GM12873 (cell line): Measurements from ENCODE around the gene PTPA.

Source experiments
- TF ChIP-seq, protein P1 (sequence below): IDR thresholded peaks from 2 replicates; pipeline ENCODE4 v1.5.1; 2012; ENCODE audit warnings: low read depth, mild to moderate bottlenecking, moderate library complexity, low read length, control low read depth; ENCODE audit not compliant: insufficient read depth; ENCODE audit errors: missing control alignments

The PTPA gene

DNA sequence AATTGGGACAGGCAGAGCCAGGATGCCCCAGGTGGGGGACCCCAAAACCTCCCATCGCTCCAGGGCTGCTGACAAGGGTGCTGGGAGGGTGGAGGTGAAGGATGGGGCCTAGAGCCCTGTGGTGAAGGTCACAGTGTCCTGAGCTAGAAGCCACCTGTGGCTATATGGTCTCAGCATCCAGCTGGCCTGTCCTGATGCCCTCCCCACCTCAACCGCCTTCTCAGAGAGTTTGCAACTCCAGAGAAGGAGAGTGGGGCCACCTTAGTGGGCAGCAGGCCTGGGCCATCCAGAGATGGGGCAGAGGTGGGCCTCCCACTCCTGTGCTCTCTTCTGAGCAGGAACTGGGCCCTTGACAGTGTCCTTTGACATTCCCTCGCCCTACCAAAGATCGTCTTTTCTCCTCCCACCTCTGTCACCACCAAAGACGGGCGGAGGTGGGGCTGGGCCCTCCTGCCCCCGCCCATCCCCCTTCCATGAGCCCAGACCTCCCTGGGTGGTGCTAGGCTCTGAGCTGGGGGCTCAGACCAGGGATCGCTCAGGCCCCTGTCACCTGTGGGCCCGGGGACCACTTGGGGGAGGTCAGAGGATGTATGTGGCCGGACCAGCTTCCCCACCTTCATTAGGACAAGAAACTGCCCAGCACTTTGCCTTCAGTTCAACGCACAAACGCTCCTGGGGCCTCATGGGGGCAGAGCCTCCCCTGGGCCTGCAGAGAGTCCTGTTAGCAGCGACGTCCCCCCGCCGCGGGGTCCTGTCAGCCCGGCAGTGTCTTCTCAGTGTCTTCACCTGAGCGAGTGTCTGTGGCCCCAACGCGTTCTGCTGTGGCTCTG, 40.3 kb upstream of the PTPA start:
- TF ChIP-seq, protein P1, sequence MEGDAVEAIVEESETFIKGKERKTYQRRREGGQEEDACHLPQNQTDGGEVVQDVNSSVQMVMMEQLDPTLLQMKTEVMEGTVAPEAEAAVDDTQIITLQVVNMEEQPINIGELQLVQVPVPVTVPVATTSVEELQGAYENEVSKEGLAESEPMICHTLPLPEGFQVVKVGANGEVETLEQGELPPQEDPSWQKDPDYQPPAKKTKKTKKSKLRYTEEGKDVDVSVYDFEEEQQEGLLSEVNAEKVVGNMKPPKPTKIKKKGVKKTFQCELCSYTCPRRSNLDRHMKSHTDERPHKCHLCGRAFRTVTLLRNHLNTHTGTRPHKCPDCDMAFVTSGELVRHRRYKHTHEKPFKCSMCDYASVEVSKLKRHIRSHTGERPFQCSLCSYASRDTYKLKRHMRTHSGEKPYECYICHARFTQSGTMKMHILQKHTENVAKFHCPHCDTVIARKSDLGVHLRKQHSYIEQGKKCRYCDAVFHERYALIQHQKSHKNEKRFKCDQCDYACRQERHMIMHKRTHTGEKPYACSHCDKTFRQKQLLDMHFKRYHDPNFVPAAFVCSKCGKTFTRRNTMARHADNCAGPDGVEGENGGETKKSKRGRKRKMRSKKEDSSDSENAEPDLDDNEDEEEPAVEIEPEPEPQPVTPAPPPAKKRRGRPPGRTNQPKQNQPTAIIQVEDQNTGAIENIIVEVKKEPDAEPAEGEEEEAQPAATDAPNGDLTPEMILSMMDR: no peak

DNA sequence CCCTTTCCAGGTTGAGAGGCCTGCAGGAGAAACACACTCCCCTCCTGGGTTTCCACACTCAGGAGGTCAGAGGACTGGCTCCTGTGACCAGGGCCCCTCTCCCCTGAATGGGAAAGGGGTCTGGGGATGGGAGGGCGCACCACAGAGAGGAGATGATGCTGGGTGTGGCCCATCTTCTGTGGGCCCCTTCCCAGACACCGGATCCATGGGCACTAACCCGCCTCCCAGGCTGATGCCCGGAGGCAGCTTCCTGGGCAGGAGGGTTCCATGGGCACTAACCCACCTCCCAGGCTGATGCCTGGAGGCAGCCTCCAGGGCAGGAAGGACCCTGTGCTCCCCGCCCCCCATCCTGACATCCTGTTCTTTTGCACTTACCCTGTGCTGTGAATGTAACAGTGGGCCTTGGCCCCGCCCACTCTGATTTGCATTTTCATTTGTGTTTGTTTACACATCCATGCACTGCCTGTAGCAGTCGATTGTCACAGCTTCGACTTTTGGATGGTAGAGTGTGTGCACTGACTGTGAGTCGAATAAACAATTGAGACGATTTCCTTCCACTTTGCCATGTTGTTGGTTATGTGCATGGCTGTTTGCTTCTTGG, 39.6 kb upstream of the PTPA start:
- TF ChIP-seq, protein P1: no peak

DNA sequence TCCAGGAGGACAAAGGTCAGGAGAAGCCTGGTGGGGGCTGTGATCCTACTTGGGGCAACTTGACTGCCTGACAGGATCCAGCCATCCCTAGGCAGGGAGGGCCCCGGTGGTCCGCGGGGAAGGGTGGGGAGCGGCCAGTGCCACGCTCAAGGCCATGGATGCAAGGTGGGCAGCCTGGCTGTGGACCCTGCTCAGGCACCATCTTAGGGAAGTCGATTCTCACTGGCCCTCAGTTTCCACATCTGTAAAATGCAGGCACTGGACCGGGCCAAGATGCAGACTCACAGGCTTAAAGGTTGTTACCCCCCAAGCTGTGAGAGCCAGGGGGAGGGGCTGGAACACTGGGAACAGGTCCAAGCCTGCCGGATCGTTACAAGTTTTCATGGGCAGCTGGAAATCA, 39.0 kb upstream of the PTPA start:
- TF ChIP-seq, protein P1: no peak

DNA sequence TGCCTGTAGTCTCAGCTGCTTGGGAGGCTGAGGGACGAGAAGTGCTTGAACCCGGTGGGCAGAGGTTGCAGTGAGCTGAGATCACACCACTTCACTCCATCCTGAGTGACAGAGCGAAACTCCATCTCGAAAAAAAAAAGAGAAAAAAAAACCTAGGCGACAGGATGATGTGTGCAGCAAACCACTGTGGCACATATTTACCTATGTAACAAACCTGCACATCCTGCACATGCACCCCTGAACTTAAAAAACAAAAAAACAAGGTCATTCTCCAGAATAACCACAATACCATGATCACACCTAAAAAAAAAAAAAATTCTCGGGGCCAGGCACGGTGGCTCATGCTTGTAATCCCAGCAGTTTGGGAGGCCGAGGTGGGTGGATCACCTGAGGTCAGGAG, 37.8 kb upstream of the PTPA start:
- TF ChIP-seq, protein P1: no peak

DNA sequence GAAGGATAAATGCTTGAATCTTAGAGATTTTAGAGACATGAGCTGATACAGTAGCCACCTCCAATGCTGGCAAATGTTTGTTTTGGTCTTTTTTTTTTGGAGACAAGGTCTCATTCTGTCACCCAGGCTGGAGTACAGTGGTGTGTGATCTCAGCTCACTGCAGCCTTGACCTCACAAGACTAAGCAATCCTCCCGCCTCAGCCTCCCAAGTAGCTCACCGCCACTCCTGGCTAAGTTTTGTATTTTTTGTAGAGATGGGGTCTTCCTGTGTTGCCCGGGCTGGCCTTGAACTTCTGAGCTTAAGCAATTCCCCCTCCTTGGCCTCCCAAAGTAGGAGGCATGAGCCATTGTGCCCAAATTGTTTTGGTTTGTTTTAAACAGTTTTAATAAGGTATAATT, 37.1 kb upstream of the PTPA start:
- TF ChIP-seq, protein P1: no peak

DNA sequence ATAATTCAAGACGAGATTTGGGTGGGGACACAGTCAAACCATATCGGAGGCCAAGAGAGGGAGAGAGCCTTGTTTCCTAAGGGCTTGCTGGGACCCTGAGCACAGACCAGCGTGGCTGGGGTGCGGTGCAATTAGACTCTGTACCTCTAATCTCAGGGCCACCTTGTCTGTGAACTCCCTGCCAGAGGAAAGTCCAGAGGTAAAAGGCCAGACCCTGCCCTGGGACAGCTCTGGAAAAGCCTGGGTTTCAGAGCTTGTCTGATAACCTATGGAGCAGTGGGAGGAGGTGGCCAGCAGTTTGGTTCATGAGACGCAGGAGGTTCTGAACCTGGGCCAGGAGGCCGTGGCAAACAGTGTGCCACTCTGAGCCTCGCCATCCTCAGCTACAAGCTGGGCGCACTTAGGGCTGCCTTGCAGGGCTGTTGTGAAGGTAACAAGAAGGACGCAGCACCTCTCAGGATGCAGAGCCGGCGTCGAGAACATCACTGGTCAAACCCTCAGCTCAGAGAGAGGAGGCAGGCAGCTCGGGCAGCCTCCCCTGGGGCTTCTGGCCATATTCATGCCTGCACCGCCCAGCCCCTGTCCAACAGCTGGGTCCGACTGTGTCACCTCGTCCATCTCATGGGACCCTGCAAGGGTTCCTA, 35.1 kb upstream of the PTPA start:
- TF ChIP-seq, protein P1: no peak

DNA sequence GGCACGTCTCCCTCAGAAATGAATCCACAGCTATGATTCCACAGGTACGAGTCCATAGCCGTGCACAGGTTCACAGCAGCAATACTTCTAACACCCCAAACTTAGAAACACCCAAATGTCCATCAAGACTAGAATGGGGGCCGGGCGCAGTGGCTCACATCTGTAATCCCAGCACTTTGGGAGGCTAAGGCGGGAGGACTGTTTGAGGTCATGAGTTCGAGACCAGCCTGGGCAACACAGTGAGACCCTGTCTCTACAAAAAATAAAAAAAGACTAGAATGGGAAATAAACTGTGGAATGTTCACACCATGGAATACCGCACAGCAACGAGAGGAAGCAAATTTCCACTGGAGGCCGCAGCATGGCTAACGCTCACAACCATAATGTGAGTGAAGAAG, 34.6 kb upstream of the PTPA start:
- TF ChIP-seq, protein P1: no peak
